Measurements from ENCODE around the gene ARPP21.

ARPP21 gene

GRCh38 chr3:35678643-35679161 lies 39.4 kb downstream of the ARPP21 start:
- no peak for DNase-seq

GRCh38 chr3:35679409-35680080 lies 40.2 kb downstream of the ARPP21 start:
- no peak for DNase-seq

GRCh38 chr3:35680866-35681650 lies 41.7 kb downstream of the ARPP21 start:
- no peak for DNase-seq

GRCh38 chr3:35685153-35685552 lies 45.8 kb downstream of the ARPP21 start:
- DNase-seq, result no peak

GRCh38 chr3:35688826-35689225 lies 49.5 kb downstream of the ARPP21 start:
- DNase-seq, result no peak

GRCh38 chr3:35690271-35690670 lies 50.9 kb downstream of the ARPP21 start:
- DNase-seq, result no peak

GRCh38 chr3:35705904-35706303 lies 66.6 kb downstream of the ARPP21 start:
- DNase-seq, result no peak

GRCh38 chr3:35707904-35708303 lies 68.6 kb downstream of the ARPP21 start:
- no peak for DNase-seq

GRCh38 chr3:35708394-35709271 lies 69.3 kb downstream of the ARPP21 start:
- DNase-seq, result no peak

GRCh38 chr3:35709691-35710090 lies 70.4 kb downstream of the ARPP21 start:
- no peak for DNase-seq

GRCh38 chr3:35710554-35710953 lies 71.2 kb downstream of the ARPP21 start:
- DNase-seq, result no peak

- DNase-seq, result no peak
Observed at GRCh38 chr3:35718921-35719320, 79.6 kb downstream of the ARPP21 start.

GRCh38 chr3:35721628-35722027 lies 82.3 kb downstream of the ARPP21 start:
- DNase-seq, result no peak

- DNase-seq, result no peak
Observed at GRCh38 chr3:35722902-35723301, 83.6 kb downstream of the ARPP21 start.

- no peak for DNase-seq
Observed at GRCh38 chr3:35723480-35724097, 84.3 kb downstream of the ARPP21 start.

- DNase-seq, result no peak
Observed at GRCh38 chr3:35724106-35724505, 84.8 kb downstream of the ARPP21 start.

- DNase-seq, result no peak
Observed at GRCh38 chr3:35727179-35727578, 87.9 kb downstream of the ARPP21 start.

- DNase-seq, result no peak
Observed at GRCh38 chr3:35733341-35733740, 94.0 kb downstream of the ARPP21 start.

- DNase-seq, result no peak
Observed at GRCh38 chr3:35733864-35734263, 94.5 kb downstream of the ARPP21 start.

- DNase-seq, result no peak
Observed at GRCh38 chr3:35737080-35737479, 97.8 kb downstream of the ARPP21 start.

- DNase-seq, result no peak
Observed at GRCh38 chr3:35737527-35737926, 98.2 kb downstream of the ARPP21 start.

GRCh38 chr3:35737934-35738706 lies 98.8 kb downstream of the ARPP21 start:
- DNase-seq, result no peak
